Skin epidermis (tissue), 12 donors: ENCODE measurements around the gene STXBP1.

Experiments
- H3K27ac ChIP-seq, 21 experiments: fragments of 200-600 bp; sonication (generic) in 11 of 21; one replicate each; pipeline ENCODE4 v1.5.0; 2020; ENCODE audit warnings: mild to moderate bottlenecking in 3 of 21, inconsistent platforms in 2 of 21, moderate library complexity in 2 of 21
- H3K4me3 ChIP-seq, 7 experiments: fragments of 200-600 bp; sonication (generic) in 2 of 7; one replicate each; pipeline ENCODE4 v1.5.0; 2020; ENCODE audit warnings: inconsistent platforms in 2 of 7, mild to moderate bottlenecking in 2 of 7, moderate library complexity in 1 of 7

STXBP1 gene

DNA sequence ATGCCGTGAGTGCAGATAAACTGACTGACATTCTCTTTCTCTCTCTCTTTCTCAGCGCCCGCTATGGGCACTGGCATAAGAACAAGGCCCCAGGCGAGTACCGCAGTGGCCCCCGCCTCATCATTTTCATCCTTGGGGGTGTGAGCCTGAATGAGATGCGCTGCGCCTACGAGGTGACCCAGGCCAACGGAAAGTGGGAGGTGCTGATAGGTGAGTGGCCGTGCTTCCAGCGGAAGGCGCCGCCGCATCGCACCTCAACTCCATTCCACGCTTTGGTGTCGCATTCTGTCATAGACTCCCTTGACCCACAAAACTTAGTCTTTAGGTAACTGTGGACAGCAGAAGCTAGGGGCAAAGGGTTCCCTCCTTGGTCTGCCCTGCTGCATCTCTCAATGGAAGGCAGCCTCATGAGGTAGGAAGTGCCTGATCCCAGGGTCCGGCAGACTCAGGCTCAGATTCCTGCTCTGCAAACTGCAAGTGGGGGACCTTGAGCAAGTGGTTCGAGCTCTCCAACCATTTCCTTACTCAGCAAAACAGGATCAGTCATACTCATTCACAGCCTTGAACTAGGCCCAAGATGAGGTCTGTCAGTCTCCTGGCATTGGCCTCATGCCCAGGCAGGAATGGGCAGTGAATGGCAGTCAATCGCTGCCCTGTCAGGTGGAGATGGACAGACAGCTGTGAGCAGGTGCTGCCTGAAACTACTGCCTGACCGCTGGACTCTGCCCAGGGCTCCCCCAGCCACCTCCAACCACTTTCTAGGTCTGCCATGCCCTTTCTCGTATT is 70.5 kb downstream of the STXBP1 start:
- H3K27ac ChIP-seq = no peak overlapping the region
- H3K4me3 ChIP-seq = no peak overlapping the region

DNA sequence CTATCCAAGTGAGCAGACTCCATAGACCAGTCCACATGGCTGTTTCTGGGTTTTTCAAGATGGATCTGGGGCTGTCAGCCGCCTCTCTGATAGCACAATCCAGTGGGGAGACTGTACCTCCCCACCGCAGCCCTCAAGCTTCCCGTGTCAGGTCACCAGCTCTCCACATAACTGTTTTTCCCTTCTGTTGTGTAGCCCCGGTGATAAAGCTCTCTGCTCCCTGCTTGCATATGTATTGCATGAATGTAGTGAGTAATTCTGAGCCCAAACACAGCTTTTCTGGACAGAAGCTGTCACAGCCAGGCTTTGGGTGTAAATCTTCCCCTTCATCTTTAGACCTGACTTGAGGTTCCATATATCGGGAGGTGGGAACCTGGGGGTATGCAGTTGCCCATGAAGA is 71.6 kb downstream of the STXBP1 start:
- Histone ChIP-seq H3K4me3 (no peak overlapping the region), H3K27ac (no peak overlapping the region)

GRCh38 chr9:127684576-127684975 is 72.5 kb downstream of the STXBP1 start:
- no peak overlapping the region for H3K4me3 ChIP-seq
- no peak overlapping the region for H3K27ac ChIP-seq

DNA sequence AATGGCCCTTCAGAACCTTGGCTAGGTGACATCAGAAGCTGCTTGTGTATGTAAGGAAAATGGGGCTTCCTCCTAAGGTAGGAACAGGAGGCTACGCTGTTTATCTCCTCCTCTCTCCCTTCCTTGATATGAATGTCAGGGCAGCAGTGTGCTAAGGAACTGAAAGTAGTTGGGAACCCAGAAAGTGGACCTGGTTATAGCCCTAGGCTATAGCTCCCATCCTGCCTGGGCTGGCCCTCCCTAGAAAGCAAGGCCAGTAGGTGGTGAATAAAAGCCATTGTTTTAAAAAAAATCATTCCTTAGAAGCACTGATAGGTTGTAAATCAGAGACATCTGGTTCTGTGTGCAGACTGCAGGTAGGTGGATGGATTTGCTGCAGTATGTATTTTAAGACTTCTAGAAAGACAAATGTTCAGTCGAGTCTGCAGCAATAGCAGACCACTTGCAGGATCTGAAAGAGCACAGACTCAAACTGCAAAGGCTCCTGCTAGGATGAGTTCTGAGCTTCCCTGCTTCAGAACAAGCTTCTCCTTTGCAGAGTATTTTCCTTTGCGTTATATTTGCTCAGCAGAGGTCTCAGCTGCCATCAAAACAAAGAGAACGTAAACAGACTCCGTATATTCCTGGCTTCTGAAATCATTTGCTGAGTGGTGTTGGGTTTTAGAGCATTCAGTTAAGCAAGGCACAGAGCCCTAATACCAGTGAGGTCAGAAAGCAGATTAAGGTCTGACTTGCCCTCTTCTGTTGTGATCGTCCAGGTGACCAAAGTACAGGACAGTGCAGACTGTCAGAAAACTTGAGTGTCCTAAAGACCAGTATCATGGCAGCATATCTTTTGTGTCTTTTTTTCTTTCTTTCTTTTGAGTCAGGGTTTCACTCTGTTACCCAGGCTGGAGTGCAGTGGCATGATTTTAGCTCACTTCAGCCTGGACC is 74.7 kb downstream of the STXBP1 start:
- H3K4me3 ChIP-seq = no peak overlapping the region
- no peak overlapping the region for H3K27ac ChIP-seq

DNA sequence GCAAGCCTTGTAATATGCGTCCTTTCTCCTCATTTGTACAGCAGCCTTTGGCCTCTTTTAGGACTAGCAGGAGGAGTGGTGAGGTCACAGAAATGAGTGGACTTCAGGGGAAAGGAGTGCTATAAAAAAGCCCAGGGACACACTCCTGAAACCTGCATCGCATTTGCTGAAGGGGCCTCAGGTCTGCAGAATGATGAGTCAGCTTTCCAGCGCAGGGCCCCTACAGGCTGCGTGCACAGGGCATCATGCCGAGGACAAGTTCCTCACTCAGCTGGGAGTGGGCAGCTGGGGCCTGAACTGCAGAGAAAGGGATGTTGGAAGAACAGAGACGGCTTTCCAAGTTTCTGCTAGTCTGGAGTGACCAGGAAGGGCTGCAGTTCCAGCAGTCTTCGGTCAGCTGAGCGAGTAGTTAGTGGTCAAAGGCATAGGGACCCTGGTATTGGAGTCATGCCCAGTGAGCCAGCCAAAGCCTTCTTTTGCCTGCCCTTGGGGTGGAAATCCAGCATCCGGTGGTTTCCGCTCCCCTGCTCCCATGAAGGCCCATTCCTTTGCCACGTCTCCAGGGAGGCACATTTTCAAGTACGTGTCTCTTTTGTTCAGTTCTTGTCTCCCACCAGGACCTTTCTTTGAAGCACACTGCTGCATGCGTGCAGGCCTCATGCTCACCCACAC is 77.4 kb downstream of the STXBP1 start:
- H3K4me3 ChIP-seq = no peak overlapping the region

DNA sequence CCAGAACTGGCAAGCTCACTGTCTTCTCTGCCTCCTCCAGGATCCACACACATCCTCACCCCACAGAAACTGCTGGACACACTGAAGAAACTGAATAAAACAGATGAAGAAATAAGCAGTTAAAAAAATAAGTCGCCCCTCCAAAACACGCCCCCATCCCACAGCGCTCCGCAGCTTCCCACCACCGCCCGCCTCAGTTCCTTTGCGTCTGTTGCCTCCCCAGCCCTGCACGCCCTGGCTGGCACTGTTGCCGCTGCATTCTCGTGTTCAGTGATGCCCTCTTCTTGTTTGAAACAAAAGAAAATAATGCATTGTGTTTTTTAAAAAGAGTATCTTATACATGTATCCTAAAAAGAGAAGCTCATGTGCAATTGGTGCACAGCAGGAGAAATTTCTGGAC is 78.7 kb downstream of the STXBP1 start:
- Histone ChIP-seq H3K4me3 (no peak overlapping the region), H3K27ac (no peak overlapping the region)

More for the DNA sequence above, 77.4 kb downstream of the STXBP1 start:
- H3K27ac ChIP-seq = no peak overlapping the region

DNA sequence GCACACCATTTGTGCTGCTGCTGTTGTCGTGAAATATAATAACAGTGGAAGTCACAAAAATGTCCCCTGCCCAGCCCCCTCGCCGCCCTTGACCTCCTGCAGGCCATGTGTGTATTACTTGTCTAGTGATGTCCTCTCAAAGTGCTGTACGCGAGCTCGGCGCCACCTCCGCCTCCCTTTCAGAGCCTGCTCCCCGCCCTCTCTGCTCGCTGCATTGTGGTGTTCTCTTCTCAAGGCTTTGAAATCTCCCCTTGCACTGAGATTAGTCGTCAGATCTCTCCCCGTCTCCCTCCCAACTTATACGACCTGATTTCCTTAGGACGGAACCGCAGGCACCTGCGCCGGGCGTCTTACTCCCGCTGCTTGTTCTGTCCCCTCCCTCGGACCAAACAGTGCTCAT is 80.0 kb downstream of the STXBP1 start:
- H3K4me3 ChIP-seq = no peak overlapping the region
- no peak overlapping the region for H3K27ac ChIP-seq

GRCh38 chr9:127693143-127693542 is 81.1 kb downstream of the STXBP1 start:
- no peak overlapping the region for H3K27ac ChIP-seq
- H3K4me3 ChIP-seq = no peak overlapping the region

DNA sequence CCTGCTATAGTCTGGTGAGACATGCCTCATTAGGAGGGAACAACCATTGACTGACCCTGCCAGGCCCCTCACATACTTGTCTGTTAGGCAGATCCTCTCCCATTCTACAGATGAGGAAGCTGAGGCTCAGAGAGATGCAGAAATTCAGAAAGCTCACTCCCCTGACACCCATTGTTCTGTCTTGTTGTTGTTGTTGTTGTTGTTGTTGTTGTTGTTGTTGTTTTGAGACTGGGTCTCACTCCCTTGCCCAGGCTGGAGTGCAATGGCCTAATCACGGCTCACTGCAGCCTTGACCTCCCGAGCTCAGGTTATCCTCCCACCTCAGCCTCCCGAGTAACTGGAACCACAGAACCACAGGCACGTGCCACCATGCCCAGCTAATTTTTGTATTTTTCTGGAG is 81.6 kb downstream of the STXBP1 start:
- Histone ChIP-seq H3K27ac (no peak overlapping the region), H3K4me3 (no peak overlapping the region)

DNA sequence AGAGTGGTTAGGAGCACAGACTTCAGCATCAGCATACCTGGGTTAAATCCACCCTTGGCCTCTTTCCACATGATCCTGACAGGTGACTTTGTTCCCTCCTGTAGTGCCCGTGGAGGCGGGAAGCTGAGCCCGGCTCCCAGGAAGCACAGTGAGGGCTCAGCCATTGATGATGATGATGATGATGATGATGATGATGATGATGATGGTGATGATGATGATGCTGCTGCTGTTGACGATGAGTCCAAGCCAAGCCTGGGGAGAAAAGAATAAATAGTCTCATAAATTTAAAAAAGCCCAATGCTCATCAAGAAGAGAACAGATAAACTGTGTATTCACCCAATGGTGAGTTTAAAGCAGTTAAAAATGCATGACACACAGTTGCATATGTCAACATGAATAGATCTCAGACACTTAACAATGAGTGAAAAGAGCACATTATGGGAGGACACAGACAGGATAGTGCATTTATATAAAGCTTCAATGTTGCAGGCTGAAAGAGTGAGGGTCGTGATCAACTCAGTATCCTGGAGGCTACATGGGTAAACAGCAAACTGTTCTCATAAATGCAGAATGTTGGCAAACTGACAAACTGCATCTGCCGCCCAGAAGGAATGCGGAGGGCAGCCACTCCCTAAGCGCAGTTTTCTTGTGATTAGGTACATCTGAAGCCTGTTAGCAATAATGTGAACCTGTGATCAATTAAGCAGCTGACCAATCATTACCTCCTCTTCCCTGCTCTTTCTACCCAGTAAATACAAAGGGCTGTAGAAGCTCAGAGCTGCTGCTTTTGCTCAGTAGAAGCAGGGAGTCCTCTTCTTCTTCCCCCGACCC is 83.0 kb downstream of the STXBP1 start:
- Histone ChIP-seq H3K4me3 (no peak overlapping the region), H3K27ac (peak overlapping the region in 3 of 21 experiments; percentile 28 to 32 (median 29))

- Histone ChIP-seq H3K4me3 (no peak overlapping the region), H3K27ac (peak overlapping the region in 2 of 21 experiments; percentile 22 to 23)
Observed at GRCh38 chr9:127697575-127697974, 85.5 kb downstream of the STXBP1 start.

GRCh38 chr9:127698386-127698785 is 86.3 kb downstream of the STXBP1 start:
- Histone ChIP-seq H3K4me3 (no peak overlapping the region), H3K27ac (peak overlapping the region in 8 of 21 experiments; percentile 69 to 92 (median 82))

DNA sequence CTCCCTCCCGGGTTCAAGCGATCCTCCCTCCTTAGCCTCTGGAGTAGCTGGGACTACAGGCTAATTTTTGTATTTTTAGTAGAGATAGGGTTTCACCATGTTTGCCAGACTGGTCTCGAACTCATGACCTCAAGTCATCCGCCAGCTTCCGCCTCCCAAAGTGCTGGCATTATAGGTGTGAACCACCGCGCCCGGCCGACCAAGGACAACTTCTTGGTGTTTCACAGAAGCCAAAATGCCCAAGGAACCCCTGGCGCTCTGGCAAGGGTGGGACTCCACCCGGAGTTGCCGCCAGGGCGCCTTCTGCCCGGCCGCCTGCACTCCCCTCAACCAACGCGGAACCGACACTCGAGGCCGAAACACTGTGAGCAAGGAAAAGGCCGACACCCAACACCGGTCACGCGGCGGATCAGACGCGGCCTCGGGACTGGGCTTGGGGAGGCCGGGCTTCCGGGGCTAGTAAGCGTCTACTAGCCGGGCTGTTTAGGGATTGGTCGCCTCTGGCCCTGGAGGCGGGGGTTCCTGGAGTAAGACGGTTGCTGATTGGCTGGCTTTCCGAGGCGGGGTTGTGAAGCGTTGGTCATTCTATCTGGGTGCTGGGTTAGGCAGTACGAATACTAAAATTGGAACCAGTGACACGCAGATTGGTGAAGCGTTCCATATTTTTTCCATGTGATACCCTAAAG is 87.1 kb downstream of the STXBP1 start:
- Histone ChIP-seq H3K4me3 (peak overlapping the region in 6 of 7 experiments; percentile 7 to 31 (median 19)), H3K27ac (peak overlapping the region; percentile 8 to 92 (median 80))

DNA sequence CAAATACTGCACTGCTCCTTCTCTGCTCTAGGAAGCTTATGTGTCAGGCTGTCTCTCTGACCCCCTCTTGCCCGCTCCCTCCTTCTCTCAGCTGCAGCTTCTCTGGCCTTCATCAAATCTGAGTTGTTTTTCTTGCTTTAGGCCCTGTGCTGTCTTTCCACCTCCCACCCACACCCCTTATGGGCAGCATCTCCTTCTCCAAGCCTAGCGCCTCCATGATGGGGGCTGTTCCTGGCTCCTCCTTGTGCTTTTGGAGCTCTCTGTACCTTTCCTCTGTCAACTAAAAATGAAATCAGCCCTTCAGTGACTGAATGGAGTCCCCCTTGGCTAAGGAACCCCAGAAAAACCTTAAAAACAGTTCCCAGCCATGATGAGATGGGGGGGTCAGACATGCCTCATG is 88.1 kb downstream of the STXBP1 start:
- Histone ChIP-seq H3K4me3 (no peak overlapping the region), H3K27ac (peak overlapping the region in 13 of 21 experiments; percentile 42 to 92 (median 75))

GRCh38 chr9:127700594-127701255 is 88.6 kb downstream of the STXBP1 start:
- H3K4me3 ChIP-seq = no peak overlapping the region
- no peak overlapping the region for H3K27ac ChIP-seq

- Histone ChIP-seq H3K27ac (no peak overlapping the region), H3K4me3 (no peak overlapping the region)
Observed at GRCh38 chr9:127703289-127703946, 91.3 kb downstream of the STXBP1 start.

GRCh38 chr9:127705577-127706379 is 93.7 kb downstream of the STXBP1 start:
- no peak overlapping the region for H3K27ac ChIP-seq

More at GRCh38 chr9:127705577-127706379, 93.7 kb downstream of the STXBP1 start:
- no peak overlapping the region for H3K4me3 ChIP-seq
